Esophagus mucosa (tissue), 1 donor: ENCODE data around the gene DENND4C. TPM values are rescaled to one million over a fixed set of nuclear protein-coding genes. Genes with fewer than 3 reads are reported as not detected.
"Not testable (repeated sequence)": the region's sequence is repeated elsewhere in the genome, so short reads cannot be mapped to it uniquely, and the experiment has no call there.

Experiments used
- ATAC-seq: fragments of 200-7000 bp; cut with Tn5 transposase; one replicate; pipeline ENCODE4 v1.9.1; 2020
- total RNA-seq: library from RNA; stranded (reverse); gene quantifications from one replicate; pipeline ENCODE4 v1.2.4, GENCODE V29; 2023
- donor health status: DM: yes; HTN: yes; CAD: no.

Gene DENND4C
- total RNA-seq, 1 donor from 2014 or later = 31.6 TPM

GRCh38 chr9:19413456-19413855 lies 183.0 kb downstream of the DENND4C start:
- ATAC-seq = not testable (repeated sequence)

- ATAC-seq = no peak
Observed at GRCh38 chr9:19416143-19416542, 185.7 kb downstream of the DENND4C start.

- ATAC-seq = peak; percentile 93
Observed at GRCh38 chr9:19420877-19421276, 190.4 kb downstream of the DENND4C start.

Other genes starting within 250 kb of the DENND4C start
- gene SAXO1, start 197.5 kb upstream of the DENND4C start, total RNA-seq = not detected
- gene RRAGA, start 181.3 kb upstream of the DENND4C start, total RNA-seq = 56.1 TPM
- gene HAUS6, start 127.8 kb upstream of the DENND4C start, total RNA-seq = 5.6 TPM
- 19.1 TPM for gene PLIN2, start 103.2 kb upstream of the DENND4C start, total RNA-seq
- gene RPS6, start 149.5 kb downstream of the DENND4C start, total RNA-seq = 2,212 TPM
- gene ACER2, start 178.3 kb downstream of the DENND4C start, total RNA-seq = 3.1 TPM